HUES48 (cell line): ENCODE results near the gene TOR1A.
"Not testable (repeated sequence)": the region's sequence is repeated elsewhere in the genome, so short reads cannot be mapped to it uniquely, and the experiment has no call there.

Experiments used
- H3K27ac ChIP-seq: one replicate; pipeline ENCODE4 v1.7.0; 2013; ENCODE audit warnings: low read depth, low read length, inconsistent platforms
- H3K27me3 ChIP-seq: 2 replicates; pipeline ENCODE4 v1.6.1; 2013; ENCODE audit warnings: mild to moderate bottlenecking, low read length; ENCODE audit not compliant: control insufficient read depth, insufficient read depth
- H3K36me3 ChIP-seq: 2 replicates; pipeline ENCODE4 v1.6.1; 2013; ENCODE audit warnings: low read length; ENCODE audit not compliant: control insufficient read depth, insufficient read depth
- H3K4me1 ChIP-seq: 2 replicates; pipeline ENCODE4 v1.6.1; 2013; ENCODE audit warnings: mild to moderate bottlenecking, low read length; ENCODE audit not compliant: control insufficient read depth, insufficient read depth
- H3K4me3 ChIP-seq: 2 replicates; pipeline ENCODE4 v1.5.1; 2013; ENCODE audit warnings: mild to moderate bottlenecking, low read depth, low read length
- H3K9ac ChIP-seq: 2 replicates; pipeline ENCODE4 v1.6.1; 2013; ENCODE audit warnings: mild to moderate bottlenecking, low read depth, low read length, moderate library complexity
- H3K9me3 ChIP-seq: 2 replicates; pipeline ENCODE4 v1.6.1; 2013; ENCODE audit warnings: low read length; ENCODE audit not compliant: control insufficient read depth, insufficient read depth

Gene TOR1A

GRCh38 chr9:129798973-129799372 lies 25.0 kb downstream of the TOR1A start:
- Histone ChIP-seq H3K4me3 (no peak overlapping the region), H3K4me1 (peaks cover 3% of the 10 kb centered on the region; the same call in 1 of the 2 replicates), H3K27ac (no peak overlapping the region), H3K27me3 (no peaks in the 10 kb centered on the region), H3K9me3 (no peaks in the 10 kb centered on the region), H3K36me3 (no peaks in the 10 kb centered on the region), H3K9ac (no peak overlapping the region)

GRCh38 chr9:129796029-129796428 lies 27.9 kb downstream of the TOR1A start:
- not testable (repeated sequence) for H3K9me3 ChIP-seq, H3K4me3 ChIP-seq, H3K9ac ChIP-seq, H3K27ac ChIP-seq, H3K4me1 ChIP-seq, H3K27me3 ChIP-seq, H3K36me3 ChIP-seq

GRCh38 chr9:129794549-129794948 lies 29.4 kb downstream of the TOR1A start:
- no peaks in the 10 kb centered on the region for H3K27me3 ChIP-seq
- H3K27ac ChIP-seq, result no peak overlapping the region
- no peaks in the 10 kb centered on the region for H3K36me3 ChIP-seq
- H3K9me3 ChIP-seq, result no peaks in the 10 kb centered on the region
- H3K4me1 ChIP-seq, result no peaks in the 10 kb centered on the region
- no peak overlapping the region for H3K9ac ChIP-seq
- no peak overlapping the region for H3K4me3 ChIP-seq

GRCh38 chr9:129786481-129786880 lies 37.5 kb downstream of the TOR1A start:
- H3K9me3 ChIP-seq, result no peaks in the 10 kb centered on the region
- H3K36me3 ChIP-seq, result no peaks in the 10 kb centered on the region
- no peak overlapping the region for H3K4me3 ChIP-seq
- H3K27ac ChIP-seq, result no peak overlapping the region
- no peaks in the 10 kb centered on the region for H3K27me3 ChIP-seq
- H3K9ac ChIP-seq, result no peak overlapping the region
- H3K4me1 ChIP-seq, result no peaks in the 10 kb centered on the region

DNA sequence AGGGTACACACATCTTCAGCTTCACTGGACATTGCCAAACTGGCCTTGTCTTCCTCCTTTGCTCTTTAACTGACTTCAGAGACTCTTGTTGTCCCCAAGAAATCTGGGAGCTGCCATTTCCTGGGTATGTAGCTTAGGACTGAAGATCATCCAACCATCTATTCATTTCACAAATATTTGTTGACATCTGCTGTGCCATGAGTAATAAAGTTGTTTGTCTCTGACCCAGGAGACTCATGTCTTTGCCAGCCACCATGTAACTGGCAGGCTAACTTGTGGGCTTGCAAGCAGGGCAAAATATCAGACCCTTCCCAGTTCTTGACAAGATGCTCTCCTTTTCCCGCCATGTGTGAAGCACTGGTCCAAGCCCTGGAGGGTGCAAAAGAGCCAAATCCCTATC lies 38.1 kb downstream of the TOR1A start:
- H3K4me1 ChIP-seq, result no peaks in the 10 kb centered on the region
- no peak overlapping the region for H3K27ac ChIP-seq
- H3K4me3 ChIP-seq, result no peak overlapping the region
- H3K9me3 ChIP-seq, result no peaks in the 10 kb centered on the region
- H3K27me3 ChIP-seq, result no peaks in the 10 kb centered on the region
- H3K36me3 ChIP-seq, result no peaks in the 10 kb centered on the region
- H3K9ac ChIP-seq, result no peak overlapping the region

GRCh38 chr9:129784970-129785369 lies 39.0 kb downstream of the TOR1A start:
- H3K9me3 ChIP-seq, H3K27ac ChIP-seq, H3K27me3 ChIP-seq, H3K4me3 ChIP-seq, H3K36me3 ChIP-seq, H3K9ac ChIP-seq, H3K4me1 ChIP-seq: not testable (repeated sequence)

DNA sequence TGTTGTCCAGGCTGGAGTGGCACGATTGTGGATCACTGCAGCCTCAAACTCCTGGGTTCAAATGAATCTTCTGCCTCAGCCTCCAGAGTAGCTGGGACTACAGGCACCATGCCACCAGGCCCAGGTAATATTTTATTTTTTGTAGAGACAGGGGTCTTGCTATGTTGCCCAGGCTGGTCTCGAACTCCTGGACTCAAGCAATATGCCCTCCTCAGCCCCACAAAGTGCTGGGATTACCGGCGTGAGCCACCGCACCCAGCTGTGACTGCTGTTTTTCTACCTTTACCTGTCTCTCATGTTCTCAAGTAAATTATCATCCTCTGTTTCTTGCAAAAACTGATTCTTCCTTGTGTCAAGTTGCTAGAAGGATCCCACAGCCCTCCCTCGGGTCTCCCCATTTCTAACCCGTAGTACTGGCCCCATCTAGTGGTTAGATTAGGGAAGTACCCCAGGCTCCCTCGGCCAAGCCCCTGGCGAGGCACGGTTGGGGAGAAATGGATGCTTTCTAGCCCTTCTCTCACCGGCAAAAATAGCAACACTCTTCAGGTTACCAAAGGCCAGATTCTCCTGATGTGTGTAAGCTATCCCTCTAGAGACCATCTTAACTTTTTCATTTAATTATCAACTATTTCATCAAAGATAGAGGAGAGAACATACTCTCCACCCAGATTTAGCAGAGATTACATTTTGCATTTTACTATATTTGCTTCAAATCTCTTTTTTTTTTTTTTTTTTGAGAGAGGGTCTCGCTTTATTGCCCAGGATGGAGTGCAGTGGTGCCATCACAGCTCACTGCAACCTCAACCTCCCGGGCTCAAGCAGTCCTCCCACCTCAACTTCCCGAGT lies 40.2 kb downstream of the TOR1A start:
- Histone ChIP-seq H3K9ac (no peak overlapping the region), H3K4me3 (no peak overlapping the region), H3K4me1 (no peaks in the 10 kb centered on the region), H3K27me3 (no peaks in the 10 kb centered on the region), H3K9me3 (no peaks in the 10 kb centered on the region), H3K27ac (no peak overlapping the region), H3K36me3 (no peaks in the 10 kb centered on the region)

- Histone ChIP-seq H3K9me3 (no peaks in the 10 kb centered on the region), H3K27me3 (no peaks in the 10 kb centered on the region), H3K4me3 (no peak overlapping the region), H3K4me1 (0 out of 2 replicates have a peak, but pooled peaks cover 1% of the 10 kb centered on the region), H3K27ac (no peak overlapping the region), H3K9ac (no peak overlapping the region), H3K36me3 (no peaks in the 10 kb centered on the region)
Observed at GRCh38 chr9:129781981-129782380, 42.0 kb downstream of the TOR1A start.

DNA sequence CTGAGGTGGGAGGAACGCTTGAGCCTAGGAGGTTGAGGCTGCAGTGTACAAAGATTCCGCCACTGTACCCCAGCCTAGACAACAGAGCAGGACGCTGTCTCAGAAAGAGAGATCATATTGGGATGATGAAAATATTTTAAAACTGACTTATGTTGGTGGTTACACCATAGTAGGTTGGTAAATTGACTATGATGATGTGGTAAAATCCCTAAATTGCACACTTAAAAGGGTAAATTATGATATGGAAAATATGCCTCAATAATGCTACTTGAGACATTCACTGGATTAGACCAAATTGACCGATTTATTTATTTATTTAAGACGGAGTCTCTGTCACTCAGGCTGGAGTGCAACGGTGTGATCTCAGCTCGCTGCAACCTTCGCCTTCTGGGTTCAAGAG lies 42.8 kb downstream of the TOR1A start:
- no peak overlapping the region for H3K4me3 ChIP-seq
- no peaks in the 10 kb centered on the region for H3K36me3 ChIP-seq
- H3K27ac ChIP-seq, result no peak overlapping the region
- no peaks in the 10 kb centered on the region for H3K27me3 ChIP-seq
- H3K9ac ChIP-seq, result no peak overlapping the region
- H3K9me3 ChIP-seq, result no peaks in the 10 kb centered on the region
- H3K4me1 ChIP-seq, result peaks cover 6% of the 10 kb centered on the region; the same call in 1 of the 2 replicates

DNA sequence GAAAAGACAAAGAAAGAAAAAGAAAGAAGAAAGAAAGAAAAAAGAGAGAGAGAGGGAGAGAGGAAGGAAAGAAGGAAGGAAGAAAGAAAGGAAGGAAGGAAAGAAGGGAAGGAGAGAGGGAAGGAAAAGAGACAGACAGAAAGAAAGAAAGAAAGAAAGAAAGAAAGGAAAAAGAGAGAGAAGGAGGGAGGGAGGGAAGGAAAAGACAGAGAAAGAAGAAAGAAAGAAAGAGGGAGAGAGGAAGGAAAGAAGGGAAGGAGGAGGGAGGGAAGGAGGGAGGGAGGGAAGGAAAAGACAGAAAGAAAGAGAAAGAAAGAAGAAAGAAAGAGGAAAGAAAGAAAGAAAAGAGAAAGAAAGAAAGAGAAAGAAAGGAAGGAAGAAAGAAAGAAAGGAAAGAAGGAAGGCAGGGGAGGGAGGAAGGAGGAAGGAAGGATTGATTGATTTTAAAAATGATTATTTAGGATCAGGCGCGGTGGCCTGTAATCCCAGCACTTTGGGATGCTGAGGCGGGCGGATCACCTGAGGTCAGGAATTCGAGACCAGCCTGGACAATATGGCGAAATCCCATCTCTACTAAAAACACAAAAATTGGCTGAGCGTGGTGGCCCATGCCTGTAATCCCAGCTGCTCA lies 44.3 kb downstream of the TOR1A start:
- Histone ChIP-seq H3K4me1 (peaks cover 6% of the 10 kb centered on the region; the same call in 1 of the 2 replicates), H3K27me3 (no peaks in the 10 kb centered on the region), H3K4me3 (no peak overlapping the region), H3K27ac (no peak overlapping the region), H3K36me3 (no peaks in the 10 kb centered on the region), H3K9me3 (no peaks in the 10 kb centered on the region), H3K9ac (no peak overlapping the region)

DNA sequence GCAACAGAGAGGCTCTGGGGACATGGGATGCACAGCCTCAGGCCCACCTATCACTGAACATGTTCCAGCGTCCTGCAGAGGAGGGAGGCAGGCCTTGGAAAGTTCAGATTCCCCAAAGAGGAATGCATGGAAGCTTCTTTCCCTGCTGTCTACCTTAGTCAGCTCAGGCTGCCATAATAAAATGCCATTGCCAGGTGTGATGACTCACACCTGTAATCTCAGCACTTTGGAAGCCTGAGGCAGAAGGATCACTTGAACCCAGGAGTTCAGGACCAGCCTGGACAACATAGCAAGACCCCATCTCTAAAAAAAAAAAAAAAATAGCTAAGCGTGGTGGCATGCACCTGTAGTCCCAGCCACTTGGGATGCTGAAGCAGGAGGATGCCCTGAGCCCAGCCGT lies 45.5 kb downstream of the TOR1A start:
- Histone ChIP-seq H3K36me3 (no peaks in the 10 kb centered on the region), H3K4me1 (peaks cover 6% of the 10 kb centered on the region; the same call in 1 of the 2 replicates), H3K9ac (no peak overlapping the region), H3K9me3 (no peaks in the 10 kb centered on the region), H3K27me3 (no peaks in the 10 kb centered on the region), H3K4me3 (no peak overlapping the region), H3K27ac (no peak overlapping the region)
